Spleen (tissue), 7 donors: ENCODE measurements around the gene SLC22A23.

Source experiments
- POLR2A ChIP-seq, 3 donors: fragments of 450-650 bp; IDR thresholded peaks; one replicate each; pipeline ENCODE4 v1.5.1; 2017; ENCODE audit warnings: antibody characterized with exemption in 3 of 3, mild to moderate bottlenecking in 1 of 3
- POLR2AphosphoS5 ChIP-seq, 3 donors: sonication (generic); formaldehyde crosslinking; IDR thresholded peaks; one replicate each; pipeline ENCODE4 v1.5.1; 2017; ENCODE audit warnings: antibody characterized with exemption in 3 of 3
- TF ChIP-seq, protein P1 (sequence below), 11 experiments: fragments of 200-600 bp in 7 of 11; fragments of 450-650 bp in 4 of 11; sonication (generic) in 4 of 11; IDR thresholded peaks in 8 of 11; conservative IDR thresholded peaks in 3 of 11; 1 replicate in 7 of 11; 2 replicates in 4 of 11; pipeline versions ENCODE4 v1.4.0 to v1.8.0; 2016 to 2021; ENCODE audit warnings: antibody characterized with exemption in 11 of 11, inconsistent platforms in 4 of 11, mild to moderate bottlenecking in 1 of 11
- donor health status: DM: no; HTN: no; CAD: no; lungs with moderate emphysema.
- donor health status: DM: no; HTN: no; CAD: no.
- donor health status: DM: no; HTN: no; CAD: no.

DNA sequence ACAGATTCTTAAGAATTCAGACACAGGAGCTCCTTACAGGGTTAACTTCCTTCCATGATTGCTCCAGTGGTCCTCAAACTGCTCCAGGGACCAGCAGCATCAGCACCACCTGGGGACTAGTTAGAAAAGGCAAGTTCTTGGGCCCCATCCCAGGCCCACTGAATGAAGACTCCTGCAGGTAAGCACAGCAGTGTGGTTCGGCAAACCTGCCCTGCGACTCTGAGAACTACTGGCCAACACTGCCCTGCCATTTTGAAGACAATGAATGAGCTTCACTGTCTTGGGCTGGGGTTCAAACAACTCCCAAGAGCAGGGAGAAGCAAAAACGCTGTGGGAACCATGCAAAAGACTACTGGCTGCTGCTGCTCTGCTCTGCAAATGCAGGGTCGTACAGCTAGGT lies 39.4 kb downstream of the SLC22A23 start:
- TF ChIP-seq POLR2A (IDR thresholded peaks at IDR 0.05) (no peak), POLR2AphosphoS5 (IDR thresholded peaks at IDR 0.05) (no peak)
- TF ChIP-seq, protein P1, sequence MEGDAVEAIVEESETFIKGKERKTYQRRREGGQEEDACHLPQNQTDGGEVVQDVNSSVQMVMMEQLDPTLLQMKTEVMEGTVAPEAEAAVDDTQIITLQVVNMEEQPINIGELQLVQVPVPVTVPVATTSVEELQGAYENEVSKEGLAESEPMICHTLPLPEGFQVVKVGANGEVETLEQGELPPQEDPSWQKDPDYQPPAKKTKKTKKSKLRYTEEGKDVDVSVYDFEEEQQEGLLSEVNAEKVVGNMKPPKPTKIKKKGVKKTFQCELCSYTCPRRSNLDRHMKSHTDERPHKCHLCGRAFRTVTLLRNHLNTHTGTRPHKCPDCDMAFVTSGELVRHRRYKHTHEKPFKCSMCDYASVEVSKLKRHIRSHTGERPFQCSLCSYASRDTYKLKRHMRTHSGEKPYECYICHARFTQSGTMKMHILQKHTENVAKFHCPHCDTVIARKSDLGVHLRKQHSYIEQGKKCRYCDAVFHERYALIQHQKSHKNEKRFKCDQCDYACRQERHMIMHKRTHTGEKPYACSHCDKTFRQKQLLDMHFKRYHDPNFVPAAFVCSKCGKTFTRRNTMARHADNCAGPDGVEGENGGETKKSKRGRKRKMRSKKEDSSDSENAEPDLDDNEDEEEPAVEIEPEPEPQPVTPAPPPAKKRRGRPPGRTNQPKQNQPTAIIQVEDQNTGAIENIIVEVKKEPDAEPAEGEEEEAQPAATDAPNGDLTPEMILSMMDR (IDR thresholded peaks at IDR 0.05 in 8 of 11, conservative IDR thresholded peaks at IDR 0.05 in 3 of 11): no peak
